GM19468 (cell line): ENCODE measurements around the gene MEI1.
A peak's percentile ranks its signal among the peaks of the same experiment; 100 is the strongest.

Source experiments
- ATAC-seq: cut with Tn5 transposase; IDR thresholded peaks from one replicate; pipeline ENCODE4 v1.9.1; 2021; ENCODE audit warnings: mild to moderate bottlenecking, moderate library complexity, moderate number of reproducible peaks; ENCODE audit not compliant: unreplicated experiment; ENCODE audit errors: extremely low read depth

MEI1 gene

GRCh38 chr22:41780746-41781505 is 81.6 kb downstream of the MEI1 start:
- ATAC-seq = no peak

GRCh38 chr22:41781507-41781906 is 82.2 kb downstream of the MEI1 start:
- ATAC-seq = no peak

- ATAC-seq = no peak
These were observed 83.0 kb downstream of the MEI1 start for GRCh38 chr22:41782316-41782715.

- ATAC-seq = no peak
These were observed 83.4 kb downstream of the MEI1 start for GRCh38 chr22:41782751-41783150.

- ATAC-seq = no peak
These were observed 88.0 kb downstream of the MEI1 start for GRCh38 chr22:41787331-41787730.

- no peak for ATAC-seq
These were observed 94.6 kb downstream of the MEI1 start for GRCh38 chr22:41793871-41794270.

GRCh38 chr22:41798736-41799135 is 99.4 kb downstream of the MEI1 start:
- no peak for ATAC-seq

GRCh38 chr22:41799486-41800347 is 100.4 kb downstream of the MEI1 start:
- ATAC-seq = no peak

- peak; percentile 76 for ATAC-seq
These were observed 101.2 kb downstream of the MEI1 start, which contains the start of gene CCDC134 for GRCh38 chr22:41800348-41801146. TSS of gene CCDC134 (plus strand) at chr22:41800679. CDS start at chr22:41808891, 8,212 bp downstream.

GRCh38 chr22:41801147-41801819 is 102.0 kb downstream of the MEI1 start:
- ATAC-seq = no peak

- ATAC-seq = no peak
These were observed 102.6 kb downstream of the MEI1 start for GRCh38 chr22:41801886-41802285.

GRCh38 chr22:41805639-41806038 is 106.3 kb downstream of the MEI1 start:
- no peak for ATAC-seq

GRCh38 chr22:41808400-41808799 is 109.1 kb downstream of the MEI1 start:
- no peak for ATAC-seq

- ATAC-seq = no peak
These were observed 110.7 kb downstream of the MEI1 start for GRCh38 chr22:41810022-41810421.

- ATAC-seq = no peak
These were observed 113.7 kb downstream of the MEI1 start for GRCh38 chr22:41812805-41813545.

GRCh38 chr22:41813726-41814410 is 114.6 kb downstream of the MEI1 start:
- no peak for ATAC-seq

GRCh38 chr22:41815716-41816115 is 116.4 kb downstream of the MEI1 start:
- ATAC-seq = no peak

GRCh38 chr22:41816241-41816640 is 116.9 kb downstream of the MEI1 start:
- no peak for ATAC-seq

GRCh38 chr22:41816871-41817270 is 117.6 kb downstream of the MEI1 start:
- no peak for ATAC-seq
